Measurements from ENCODE around the gene SPI1. TPM values are rescaled to one million over a fixed set of nuclear protein-coding genes. Genes with fewer than 3 reads are reported as not detected.

The SPI1 gene
- total and polyA plus RNA-seq, 2 donors (not counting 3 experiments of a cell fraction or from before 2014, with no cell fraction given): not detected

- Histone ChIP-seq H3K79me2 (ENCODE audit: control insufficient read depth, insufficient read depth, low read length) (no peaks in the 10 kb centered on the region), H2AFZ (ENCODE audit: low read depth, low read length) (no peak overlapping the region), H4K20me1 (replicated peaks; ENCODE audit: control insufficient read depth, extremely low read depth, insufficient read depth, low read length) (no peaks in the 10 kb centered on the region), H3K27ac (ENCODE audit: insufficient read depth, low read depth, low read length) (no peak overlapping the region), H3K9me1 (replicated peaks; ENCODE audit: control insufficient read depth, extremely low read depth, insufficient read depth, low read length) (no peaks in the 10 kb centered on the region), H3K4me1 (ENCODE audit: control insufficient read depth, extremely low read depth, insufficient read depth, low read length) (peaks cover 19% of the 10 kb centered on the region), H3K9ac (replicated peaks; ENCODE audit: extremely low read depth, insufficient read depth, low read length) (no peak overlapping the region), H3K9me3 (replicated peaks; ENCODE audit: control insufficient read depth, insufficient read depth, low read length) (no peaks in the 10 kb centered on the region), H3K27me3 (ENCODE audit: control insufficient read depth in 2 of 2, insufficient read depth in 2 of 2, low read length in 2 of 2) (no peaks in the 10 kb centered on the region), H3K4me2 (ENCODE audit: insufficient read depth, low read length) (no peak overlapping the region), H3K4me3 (replicated peaks in 1 of 3; ENCODE audit: insufficient read depth in 1 of 3, low read depth in 1 of 3, low read length in 3 of 3) (no peak overlapping the region), H3K36me3 (ENCODE audit: control insufficient read depth in 2 of 2, extremely low read depth in 1 of 2, insufficient read depth in 2 of 2, low read length in 2 of 2) (no peaks in the 10 kb centered on the region)
- no peak for FAIRE-seq
- ChIA-PET POLR2A (no interaction called here), CTCF (interaction anchor here (8.2 kb wide), 1 partner anchor 30 kb away, joined by 74 read pairs; no protein-coding TSS in a partner anchor)
- dilution Hi-C loops (cut with MboI; ENCODE audit: extremely low pct_ligation_motif_present, low sequenced_read_pairs) (no loop called here), intact Hi-C loops (cut with micrococcal nuclease) (no loop called here)
- TF ChIP-seq POLR2AphosphoS5 (IDR thresholded peaks at IDR 0.05; ENCODE audit: insufficient read depth, low read depth, low read length) (no peak), MAX (IDR thresholded peaks at IDR 0.05; ENCODE audit: insufficient read depth, insufficient read length) (no peak), EZH2 (IDR thresholded peaks at IDR 0.05; ENCODE audit: borderline replicate concordance, low read depth, low read length, severe bottlenecking) (no peak), GATA2 (IDR thresholded peaks at IDR 0.05; ENCODE audit: insufficient read depth, insufficient read length, low read depth, low read length) (no peak), CTCF (IDR thresholded peaks at IDR 0.05; ENCODE audit: extremely low read depth in 1 of 2, insufficient read depth in 1 of 2, low read depth in 1 of 2, low read length in 2 of 2) (no peak), MYC (IDR thresholded peaks at IDR 0.05; ENCODE audit: low read depth, low read length) (no peak), POLR2A (IDR thresholded peaks at IDR 0.05; ENCODE audit: low read depth, low read length) (no peak), JUN (IDR thresholded peaks at IDR 0.05; ENCODE audit: borderline replicate concordance, insufficient read depth, insufficient read length, low read depth) (no peak), FOS (IDR thresholded peaks at IDR 0.05; ENCODE audit: borderline replicate concordance, insufficient read depth, low read length) (no peak)
- BruUV-seq (replicated peaks): no TSS peak
- DNase-seq (ENCODE audit: low read depth, low spot score): no peak
Observed at GRCh38 chr11:47403135-47403534, 24.8 kb upstream of the SPI1 start.
